HK-2 (cell line): Measurements from ENCODE around the gene WNT11.

ENCODE experiments used
- DNase-seq: peaks from one replicate; pipeline ENCODE4 v3.0.0-alpha.2; 2018; ENCODE audit not compliant: unreplicated experiment

Gene WNT11

GRCh38 chr11:76206327-76207081 is at the start of gene WNT11:
Gene WNT11, minus strand, starts transcription at chr11:76206502. Its CDS starts 95 bp downstream, at chr11:76206407.
- no peak for DNase-seq

- DNase-seq: no peak
Measured at GRCh38 chr11:76253416-76253815, 47.1 kb upstream of the WNT11 start.

GRCh38 chr11:76252631-76253070 is 46.3 kb upstream of the WNT11 start:
- DNase-seq: no peak

- DNase-seq: no peak
Measured at GRCh38 chr11:76251576-76251975, 45.3 kb upstream of the WNT11 start.

GRCh38 chr11:76251226-76251575 is 44.9 kb upstream of the WNT11 start:
- no peak for DNase-seq

GRCh38 chr11:76250520-76251225 is 44.4 kb upstream of the WNT11 start:
- DNase-seq: no peak

- no peak for DNase-seq
Measured at GRCh38 chr11:76249195-76249741, 43.0 kb upstream of the WNT11 start.

- DNase-seq: no peak
Measured at GRCh38 chr11:76248210-76248609, 41.9 kb upstream of the WNT11 start.

GRCh38 chr11:76247091-76247490 is 40.8 kb upstream of the WNT11 start:
- no peak for DNase-seq

- DNase-seq: no peak
Measured at GRCh38 chr11:76246271-76246933, 40.1 kb upstream of the WNT11 start.

GRCh38 chr11:76245720-76246119 is 39.4 kb upstream of the WNT11 start:
- no peak for DNase-seq

GRCh38 chr11:76244316-76244851 is 38.1 kb upstream of the WNT11 start:
- no peak for DNase-seq

GRCh38 chr11:76243957-76244285 is 37.6 kb upstream of the WNT11 start:
- no peak for DNase-seq

GRCh38 chr11:76243193-76243956 is 37.1 kb upstream of the WNT11 start:
- DNase-seq: no peak

GRCh38 chr11:76242004-76242779 is 35.9 kb upstream of the WNT11 start:
- DNase-seq: no peak

GRCh38 chr11:76241243-76242000 is 35.1 kb upstream of the WNT11 start:
- no peak for DNase-seq

- no peak for DNase-seq
Measured at GRCh38 chr11:76240666-76241065, 34.4 kb upstream of the WNT11 start.

GRCh38 chr11:76240161-76240540 is 33.8 kb upstream of the WNT11 start:
- DNase-seq: no peak

- no peak for DNase-seq
Measured at GRCh38 chr11:76239483-76240160, 33.3 kb upstream of the WNT11 start.

- DNase-seq: no peak
Measured at GRCh38 chr11:76238551-76238950, 32.2 kb upstream of the WNT11 start.
